Uterine smooth muscle cell (primary cell): ENCODE data around the gene ACBD4. TPM values are rescaled to one million over a fixed set of nuclear protein-coding genes. Genes with fewer than 3 reads are reported as not detected.

Experiments used
- total RNA-seq: library from RNA; depleted of rRNA; stranded (reverse); fragments of >200 nt; gene quantifications from 2 replicates; pipeline ENCODE4 v1.2.3, GENCODE V29; 2014

ACBD4 gene
- total RNA-seq, result 3.9 and 7.5 TPM in 2 replicates

GRCh38 chr17:45135192-45135977 lies at the start of gene ACBD4:
Gene ACBD4, plus strand, starts transcription at chr17:45135687. Its CDS starts 458 bp downstream, at chr17:45136145.

GRCh38 chr17:45132320-45132571 lies 3.2 kb upstream of the ACBD4 start, which contains the start of gene PLCD3:
Gene PLCD3, minus strand, starts transcription at chr17:45132515. Its CDS starts 105 bp downstream, at chr17:45132410.

GRCh38 chr17:45148183-45149036 lies 12.9 kb downstream of the ACBD4 start, which contains the start of gene HEXIM1:
Gene HEXIM1, plus strand, starts transcription at chr17:45148475. Its CDS starts 716 bp downstream, at chr17:45149191.

GRCh38 chr17:45161288-45162024 lies 26.0 kb downstream of the ACBD4 start, which contains the start of gene HEXIM2:
Gene HEXIM2, plus strand, starts transcription at chr17:45161875. Its CDS starts 919 bp downstream, at chr17:45162794.

Other genes starting within 250 kb of the ACBD4 start
- gene EFTUD2, start 236.2 kb upstream of the ACBD4 start, total RNA-seq, result 88.9 and 207 TPM in 2 replicates
- gene GFAP, start 220.2 kb upstream of the ACBD4 start, total RNA-seq, result 0.12 TPM in 1 of 2 replicates, not detected in the other
- gene KIF18B, start 187.9 kb upstream of the ACBD4 start, total RNA-seq, result 1.7 and 8.9 TPM in 2 replicates
- gene C1QL1, start 167.4 kb upstream of the ACBD4 start, total RNA-seq, result 0.22 and 0.37 TPM in 2 replicates
- gene DCAKD, start 84.1 kb upstream of the ACBD4 start, total RNA-seq, result 24.2 and 28.2 TPM in 2 replicates
- gene NMT1, start 74.4 kb upstream of the ACBD4 start, total RNA-seq, result 94.7 and 98.5 TPM in 2 replicates
- gene PLCD3, start 3.2 kb upstream of the ACBD4 start, total RNA-seq, result 21.0 and 23.0 TPM in 2 replicates
- 7.9 and 8.7 TPM in 2 replicates for gene HEXIM1, start 12.8 kb downstream of the ACBD4 start, total RNA-seq
- gene HEXIM2, start 26.2 kb downstream of the ACBD4 start, total RNA-seq, result 7.6 and 9.6 TPM in 2 replicates
- gene FMNL1, start 86.2 kb downstream of the ACBD4 start, total RNA-seq, result 2.2 and 3.9 TPM in 2 replicates
- gene SPATA32, start 126.4 kb downstream of the ACBD4 start, total RNA-seq, result 0.12 TPM in 1 of 2 replicates, not detected in the other
- gene MAP3K14, start 181.3 kb downstream of the ACBD4 start, total RNA-seq, result 2.7 and 2.9 TPM in 2 replicates